GM10847 (cell line): ENCODE results near the gene MYEOV.

Experiments used
- POLR2A ChIP-seq: IDR thresholded peaks from 2 replicates; pipeline ENCODE4 v1.6.1; 2011; ENCODE audit not compliant: insufficient read length; ENCODE audit errors: extremely low read depth

The MYEOV gene

GRCh38 chr11:69329581-69329980 lies 35.6 kb downstream of the MYEOV start:
- TF ChIP-seq POLR2A = no peak

- TF ChIP-seq POLR2A = no peak
Measured at GRCh38 chr11:69330330-69330729, 36.4 kb downstream of the MYEOV start.

- no peak for TF ChIP-seq POLR2A
Measured at GRCh38 chr11:69333149-69333710, 39.3 kb downstream of the MYEOV start.

- no peak for TF ChIP-seq POLR2A
Measured at GRCh38 chr11:69333879-69334278, 39.9 kb downstream of the MYEOV start.

GRCh38 chr11:69335007-69335780 lies 41.2 kb downstream of the MYEOV start:
- TF ChIP-seq POLR2A = no peak

GRCh38 chr11:69335781-69336405 lies 41.9 kb downstream of the MYEOV start:
- no peak for TF ChIP-seq POLR2A

GRCh38 chr11:69337211-69337721 lies 43.3 kb downstream of the MYEOV start:
- TF ChIP-seq POLR2A = no peak

- TF ChIP-seq POLR2A = no peak
Measured at GRCh38 chr11:69339041-69339733, 45.2 kb downstream of the MYEOV start.

GRCh38 chr11:69339983-69340565 lies 46.1 kb downstream of the MYEOV start:
- TF ChIP-seq POLR2A = no peak

GRCh38 chr11:69342588-69343330 lies 48.8 kb downstream of the MYEOV start:
- no peak for TF ChIP-seq POLR2A

- no peak for TF ChIP-seq POLR2A
Measured at GRCh38 chr11:69343401-69344321, 49.7 kb downstream of the MYEOV start.

- TF ChIP-seq POLR2A = no peak
Measured at GRCh38 chr11:69344570-69345145, 50.7 kb downstream of the MYEOV start.
